M059J (cell line): ENCODE data around the gene HMGB1. TPM values are rescaled to one million over a fixed set of nuclear protein-coding genes. Genes with fewer than 3 reads are reported as not detected.
A peak's percentile ranks its signal among the peaks of the same experiment; 100 is the strongest.

Source experiments
- DNase-seq: peaks from one replicate; pipeline ENCODE4 v3.0.0-alpha.2; 2012; ENCODE audit warnings: low read depth
- total RNA-seq: library from RNA; depleted of rRNA; stranded (reverse); fragments of >200 nt; shearing (Covaris generic); gene quantifications from 2 replicates; pipeline ENCODE4 v1.2.3, GENCODE V29; 2014; rRNA removed

HMGB1 gene
- total RNA-seq = 610 and 697 TPM in 2 replicates

GRCh38 chr13:30465593-30466357, at the start of gene HMGB1:
TSS of gene HMGB1 (minus strand) at chr13:30465936. CDS start at chr13:30463680, 2,256 bp downstream.
- peak; percentile 99 for DNase-seq

GRCh38 chr13:30510811-30511371, 45.2 kb upstream of the HMGB1 start:
- no peak for DNase-seq

GRCh38 chr13:30510091-30510490, 44.4 kb upstream of the HMGB1 start:
- no peak for DNase-seq

GRCh38 chr13:30509254-30510050, 43.7 kb upstream of the HMGB1 start:
- DNase-seq = no peak

DNA sequence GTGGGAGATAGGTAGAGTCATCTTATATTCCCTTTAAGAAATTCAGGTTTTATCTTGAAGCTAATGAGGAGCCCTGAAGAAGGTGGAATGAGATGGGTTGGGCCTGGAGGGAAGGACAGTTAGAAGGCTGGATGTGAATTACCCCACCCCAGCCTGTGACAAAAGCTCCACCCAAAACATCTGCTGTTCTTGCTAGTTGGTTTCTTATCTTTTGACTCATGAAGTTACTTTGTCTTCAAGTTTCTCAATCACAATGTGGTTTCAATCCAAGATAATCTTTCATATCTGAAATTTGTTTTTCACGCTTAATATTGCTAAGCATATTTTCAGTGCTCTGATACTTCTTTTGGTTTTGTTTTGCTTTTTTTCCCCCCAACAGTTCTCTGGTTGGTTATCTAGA, 38.3 kb upstream of the HMGB1 start:
- no peak for DNase-seq

- DNase-seq = no peak
Measured at GRCh38 chr13:30502237-30502636, 36.5 kb upstream of the HMGB1 start.

DNA sequence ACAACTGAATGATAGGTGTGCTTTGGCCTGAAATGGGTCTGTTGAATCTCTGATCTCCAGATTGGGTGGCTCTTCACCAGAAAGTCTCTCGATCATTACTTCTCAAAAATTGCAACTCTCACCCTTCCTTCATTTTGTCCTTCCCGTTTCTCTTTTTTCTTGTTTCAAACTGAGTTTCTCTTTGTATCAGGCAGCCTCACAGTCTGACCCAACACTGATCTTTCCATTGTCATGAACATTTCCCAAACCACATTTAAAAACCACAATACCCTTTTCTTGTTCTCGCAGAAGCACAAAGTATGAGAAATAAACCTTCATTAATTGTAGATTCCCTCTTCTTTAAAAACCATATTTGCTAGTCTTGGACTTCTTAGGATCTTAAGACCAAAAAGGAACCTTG, 33.6 kb upstream of the HMGB1 start:
- DNase-seq = no peak

- DNase-seq = no peak
Measured at GRCh38 chr13:30496147-30496546, 30.4 kb upstream of the HMGB1 start.

DNA sequence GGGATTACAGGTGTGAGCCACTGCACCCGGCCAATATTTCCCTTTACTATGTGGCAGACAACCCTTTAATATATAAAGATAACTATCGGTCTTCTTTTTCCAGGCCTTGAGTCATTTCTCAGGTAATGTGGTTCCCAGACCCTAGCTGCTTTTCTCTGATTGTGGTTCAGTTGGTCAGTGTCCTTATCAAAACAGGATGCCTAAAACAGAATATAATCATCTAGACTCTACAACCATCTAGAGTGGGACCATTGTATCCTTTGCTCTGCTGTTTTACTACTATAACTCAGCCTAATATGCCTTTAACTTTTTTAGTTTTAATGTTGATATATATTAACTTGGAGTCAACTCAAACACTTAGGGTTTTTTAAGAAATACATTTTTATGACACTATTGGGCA, 30.0 kb upstream of the HMGB1 start:
- no peak for DNase-seq

GRCh38 chr13:30493658-30494381, 28.1 kb upstream of the HMGB1 start:
- DNase-seq = no peak

DNA sequence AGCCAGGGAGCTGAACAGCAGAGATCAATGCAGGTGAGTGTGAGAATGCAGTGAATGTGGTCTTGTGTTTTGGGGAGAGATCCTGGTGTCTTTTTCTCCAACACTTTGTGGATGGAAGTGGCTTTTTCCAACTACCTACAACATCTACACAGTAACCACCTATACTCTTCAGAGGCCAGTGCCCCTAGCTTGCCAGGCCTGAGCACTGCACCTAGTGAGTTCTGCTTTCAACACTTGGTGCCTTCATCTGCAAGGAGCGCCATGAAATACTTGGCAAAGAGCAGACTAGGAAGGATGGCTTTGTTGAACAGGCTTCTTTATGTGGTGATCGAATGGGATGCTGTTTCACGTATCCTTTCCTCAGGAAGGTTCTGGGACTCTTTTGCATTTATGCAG, 21.3 kb upstream of the HMGB1 start:
- no peak for DNase-seq

DNA sequence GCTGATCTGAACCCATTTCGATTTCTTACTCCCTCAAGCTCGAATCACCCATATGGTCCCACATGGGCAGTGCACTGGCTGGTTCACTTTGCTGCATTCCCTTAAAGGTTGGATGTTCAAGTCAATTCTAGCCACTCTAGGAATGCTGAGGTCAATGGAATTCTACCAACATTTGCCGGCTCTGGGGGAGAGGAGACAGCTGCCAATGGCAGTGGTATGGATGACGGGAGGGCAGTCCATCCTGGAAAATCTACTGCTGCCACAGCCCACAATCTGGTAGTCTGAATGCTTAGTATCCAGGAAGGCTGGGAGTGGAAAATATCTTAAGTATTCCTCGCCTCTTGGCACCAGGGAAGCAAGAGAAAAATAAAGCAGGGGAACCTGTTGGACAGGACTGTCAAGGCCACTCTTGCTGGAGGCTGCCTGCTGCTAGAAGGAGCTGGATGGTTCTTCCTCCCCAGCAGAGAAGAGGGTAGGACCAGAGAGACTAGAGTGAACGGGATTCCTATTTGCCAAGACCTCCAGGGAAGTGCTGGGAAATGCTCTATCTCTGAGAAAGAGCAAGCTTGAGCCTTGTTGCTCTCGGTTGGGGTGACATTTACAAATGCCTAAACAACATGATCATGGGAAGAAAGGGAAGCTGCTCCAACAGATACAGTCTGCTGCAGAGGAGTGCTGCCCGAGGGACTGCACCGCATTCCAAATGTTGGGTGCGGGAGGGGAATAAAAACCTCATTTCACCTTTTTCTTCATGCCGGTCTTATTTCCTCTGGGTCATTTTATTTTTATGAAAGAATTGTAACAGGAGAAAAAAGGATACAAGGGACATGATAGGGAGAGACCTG, 20.7 kb upstream of the HMGB1 start:
- no peak for DNase-seq

DNA sequence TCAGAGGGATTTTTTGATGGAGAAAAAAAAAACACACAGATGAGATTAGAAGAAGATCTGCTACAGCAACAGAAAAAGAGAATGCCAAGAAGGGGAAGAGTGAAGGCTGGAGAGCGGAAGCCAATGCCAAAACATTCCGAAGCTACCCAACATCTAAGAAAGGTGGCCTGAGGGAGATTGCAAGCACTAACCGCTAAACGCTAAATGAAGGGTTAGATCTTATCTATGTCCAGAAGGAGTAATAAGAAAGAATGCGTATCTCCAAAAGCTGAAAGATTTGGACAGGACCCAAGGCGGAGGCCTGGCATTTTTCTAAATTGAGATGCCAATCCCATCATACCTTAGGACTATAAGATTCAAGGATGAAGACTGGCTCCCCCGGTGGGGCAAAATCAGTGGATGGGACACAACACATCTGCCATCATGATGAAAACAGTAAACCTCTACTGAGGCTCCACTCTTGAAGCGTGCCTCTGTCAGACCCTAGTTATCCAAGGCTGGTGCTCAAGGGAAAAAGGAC, 15.6 kb upstream of the HMGB1 start:
- DNase-seq = peak; percentile 48

DNA sequence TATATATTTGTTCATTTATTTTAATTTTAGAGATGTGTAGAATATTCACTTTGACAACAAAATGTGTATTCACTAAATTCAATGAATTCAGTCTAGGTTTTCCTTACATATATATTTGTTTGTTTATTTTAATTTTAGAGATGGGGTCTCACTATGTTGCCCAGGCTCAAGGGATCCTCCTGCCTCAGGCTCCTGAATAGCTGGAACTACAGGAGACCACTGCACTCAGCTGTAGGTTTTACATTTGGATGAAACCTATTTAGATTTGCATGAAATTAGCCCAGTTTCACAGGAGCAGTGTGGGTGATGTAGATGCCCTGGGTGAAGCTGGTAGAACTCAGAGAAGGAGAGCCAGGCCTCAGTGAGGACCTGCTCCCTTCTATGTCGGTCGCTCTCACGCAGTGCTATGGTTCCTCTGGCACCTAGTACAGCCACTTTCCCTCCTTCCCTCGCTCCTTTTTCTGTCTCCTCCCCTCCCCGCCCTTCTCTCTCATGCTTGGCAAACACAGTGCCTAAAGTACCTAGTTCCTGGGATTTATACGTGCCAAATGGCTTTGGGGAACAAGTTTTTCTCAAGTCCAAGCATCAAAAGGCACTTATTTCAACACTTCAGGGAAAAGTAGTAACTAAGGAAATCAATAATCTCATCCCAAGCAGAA, 14.7 kb upstream of the HMGB1 start:
- no peak for DNase-seq

DNA sequence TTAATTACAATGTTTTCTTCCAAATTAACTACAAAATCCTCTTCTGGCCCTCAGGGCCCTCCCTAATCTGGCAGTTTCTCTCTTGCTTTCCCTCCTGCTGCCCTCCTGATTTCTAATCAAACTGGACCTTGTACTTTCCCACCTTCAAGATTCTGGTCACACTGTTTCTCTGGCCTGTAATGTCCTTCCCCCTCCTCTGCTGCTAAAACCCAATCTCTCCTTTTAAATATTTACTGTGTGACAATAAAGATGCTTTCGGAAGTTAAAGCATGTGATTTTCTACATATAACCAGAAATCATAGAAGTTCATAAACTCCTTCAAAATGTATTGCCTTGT, 14.1 kb upstream of the HMGB1 start:
- no peak for DNase-seq

GRCh38 chr13:30479154-30479882, 13.6 kb upstream of the HMGB1 start:
- DNase-seq = no peak

GRCh38 chr13:30477346-30478195, 11.8 kb upstream of the HMGB1 start:
- DNase-seq = no peak

DNA sequence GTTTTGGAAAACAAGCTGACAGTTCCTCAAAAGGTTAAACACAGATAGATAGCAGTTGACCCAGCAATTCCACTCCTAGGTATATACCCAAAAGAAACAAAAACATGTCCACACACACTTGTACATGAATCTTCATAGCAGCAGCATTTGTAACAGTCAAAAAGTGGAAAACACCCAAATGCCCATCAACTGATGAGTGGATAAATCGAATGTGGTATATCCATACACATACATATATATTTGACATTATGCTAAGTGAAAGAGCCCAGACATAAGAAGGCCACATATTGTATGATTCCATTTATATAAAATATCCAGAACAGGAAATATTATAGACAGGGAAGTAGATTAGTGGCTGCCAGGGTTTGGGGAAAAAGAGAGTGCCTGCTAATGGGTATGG, 7.9 kb upstream of the HMGB1 start:
- no peak for DNase-seq

GRCh38 chr13:30466841-30467252, 1.1 kb upstream of the HMGB1 start:
- DNase-seq = peak; percentile 55
